HAP-1 (cell line): ENCODE results near the gene MAN1A2.
"Not testable (repeated sequence)": the region's sequence is repeated elsewhere in the genome, so short reads cannot be mapped to it uniquely, and the experiment has no call there.

Experiments
- DNase-seq, 2 experiments: peaks; one replicate each; pipeline ENCODE4 v3.0.0-alpha.2; 2016 to 2020; ENCODE audit warnings: low spot score in 2 of 2
- H3K27me3 ChIP-seq: fragments of 250-450 bp; sonication (Bioruptor Pico); 2 replicates; pipeline ENCODE4 v1.5.1; 2020; ENCODE audit warnings: low read depth, mild to moderate bottlenecking, moderate library complexity
- H3K36me3 ChIP-seq: fragments of 250-450 bp; sonication (Bioruptor Pico); replicated peaks from 2 replicates; pipeline ENCODE4 v1.5.1; 2020; ENCODE audit warnings: mild to moderate bottlenecking
- H3K4me1 ChIP-seq: fragments of 250-450 bp; sonication (Bioruptor Pico); 2 replicates; pipeline ENCODE4 v1.5.1; 2020; ENCODE audit warnings: mild to moderate bottlenecking
- H3K4me3 ChIP-seq: fragments of 250-450 bp; sonication (Bioruptor Pico); 2 replicates; pipeline ENCODE4 v1.5.1; 2020; ENCODE audit warnings: mild to moderate bottlenecking, moderate library complexity
- H3K9me3 ChIP-seq: fragments of 250-450 bp; sonication (Bioruptor Pico); 2 replicates; pipeline ENCODE4 v1.5.1; 2020; ENCODE audit warnings: mild to moderate bottlenecking, moderate library complexity
- in situ Hi-C: fragments of 300-500 bp; cut with MboI; formaldehyde crosslinking; loops from 3 replicates; pipeline ENCODE4 v1.14.3; 2020; ENCODE audit warnings: low sequenced_read_pairs, inconsistent platforms, mixed read lengths

Gene MAN1A2

DNA sequence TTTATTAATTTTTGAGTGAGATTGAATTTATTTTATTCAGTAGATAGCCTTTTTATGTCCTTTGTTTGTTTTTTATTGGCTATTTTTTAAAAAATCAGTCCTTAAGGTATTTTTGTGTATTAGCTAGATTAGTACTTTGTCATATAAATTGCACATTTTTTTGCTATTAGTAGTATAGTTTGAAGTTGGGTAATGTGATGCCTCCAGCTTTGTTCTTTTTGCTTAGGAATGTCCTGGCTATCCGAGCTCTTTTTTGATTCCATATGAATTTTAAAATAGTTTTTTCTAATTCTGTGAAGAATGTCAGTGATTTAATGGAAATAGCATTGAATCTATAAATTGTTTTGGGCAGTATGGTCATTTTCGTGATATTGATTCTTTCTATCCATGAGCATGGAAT, 80.4 kb downstream of the MAN1A2 start:
- H3K9me3 ChIP-seq: no peaks in the 10 kb centered on the region
- in situ Hi-C loops: no loop called here
- DNase-seq: no peak

DNA sequence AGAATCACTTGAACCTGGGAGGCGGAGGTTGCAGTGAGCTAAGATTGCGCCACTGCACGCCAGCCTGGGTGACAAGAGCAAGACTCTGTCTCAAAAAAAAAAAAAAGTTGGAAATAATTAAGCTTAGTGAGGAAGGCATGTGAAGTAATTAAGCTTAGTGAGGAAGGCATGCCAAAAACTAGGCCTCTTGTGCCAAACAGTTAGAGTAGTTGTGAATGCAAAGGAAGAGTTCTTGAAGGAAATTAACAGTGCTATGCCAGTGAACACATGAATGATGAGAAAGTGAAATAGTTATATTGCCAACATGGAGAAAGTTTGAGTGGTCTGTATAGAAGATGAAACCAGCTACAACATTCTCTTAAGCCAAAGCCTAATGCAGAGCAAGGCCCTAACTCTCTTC, 85.0 kb downstream of the MAN1A2 start:
- no peaks in the 10 kb centered on the region for H3K4me1 ChIP-seq
- H3K27me3 ChIP-seq: no peaks in the 10 kb centered on the region
- H3K4me3 ChIP-seq: no peak overlapping the region
- no peaks in the 10 kb centered on the region for H3K36me3 ChIP-seq
- in situ Hi-C loops: no loop called here
- DNase-seq: no peak
- H3K9me3 ChIP-seq: no peaks in the 10 kb centered on the region

More for the DNA sequence above, 80.4 kb downstream of the MAN1A2 start:
- Histone ChIP-seq H3K4me3 (no peak overlapping the region), H3K36me3 (no peaks in the 10 kb centered on the region), H3K27me3 (no peaks in the 10 kb centered on the region), H3K4me1 (no peaks in the 10 kb centered on the region)

DNA sequence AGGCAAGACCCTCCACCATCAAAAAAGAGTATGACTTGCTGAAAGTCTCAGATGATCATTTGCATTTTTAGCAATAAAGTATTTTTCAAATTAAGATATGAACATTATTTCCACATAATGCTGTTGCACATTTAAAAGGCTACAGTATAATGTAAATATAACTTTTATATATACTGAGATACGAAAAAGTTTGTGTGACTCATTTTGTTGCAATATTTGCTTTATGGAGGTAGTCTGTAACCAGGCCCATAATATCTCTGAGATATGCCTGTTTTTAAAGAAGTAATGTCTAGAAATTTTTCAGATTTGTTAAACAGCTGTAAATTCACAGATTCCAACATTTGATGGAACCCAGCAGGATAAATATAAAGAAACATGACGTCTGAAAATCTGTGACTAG, 86.7 kb downstream of the MAN1A2 start:
- no peak for DNase-seq
- Histone ChIP-seq H3K9me3 (no peaks in the 10 kb centered on the region), H3K4me3 (no peak overlapping the region), H3K36me3 (no peaks in the 10 kb centered on the region), H3K4me1 (no peaks in the 10 kb centered on the region), H3K27me3 (no peaks in the 10 kb centered on the region)
- in situ Hi-C loops: no loop called here

DNA sequence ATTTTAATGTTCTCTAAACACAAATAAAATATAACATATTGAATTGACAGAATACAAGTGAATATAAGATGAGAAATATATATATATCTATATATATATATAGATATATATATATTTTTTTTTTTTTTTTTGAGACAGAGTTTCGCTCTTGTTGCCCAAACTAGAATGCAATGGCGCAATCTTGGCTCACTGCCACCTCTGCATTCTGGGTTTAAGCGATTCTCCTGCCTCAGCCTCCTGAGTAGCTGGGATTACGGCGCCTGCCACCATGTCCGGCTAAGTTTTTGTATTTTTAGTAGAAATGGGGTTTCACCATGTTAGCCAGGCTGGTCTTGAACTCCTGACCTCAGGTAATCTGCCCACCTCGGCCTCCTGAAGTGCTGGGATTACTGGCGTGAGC, 91.2 kb downstream of the MAN1A2 start:
- H3K9me3 ChIP-seq, H3K4me3 ChIP-seq, in situ Hi-C loops, H3K27me3 ChIP-seq, DNase-seq, H3K36me3 ChIP-seq, H3K4me1 ChIP-seq: not testable (repeated sequence)

DNA sequence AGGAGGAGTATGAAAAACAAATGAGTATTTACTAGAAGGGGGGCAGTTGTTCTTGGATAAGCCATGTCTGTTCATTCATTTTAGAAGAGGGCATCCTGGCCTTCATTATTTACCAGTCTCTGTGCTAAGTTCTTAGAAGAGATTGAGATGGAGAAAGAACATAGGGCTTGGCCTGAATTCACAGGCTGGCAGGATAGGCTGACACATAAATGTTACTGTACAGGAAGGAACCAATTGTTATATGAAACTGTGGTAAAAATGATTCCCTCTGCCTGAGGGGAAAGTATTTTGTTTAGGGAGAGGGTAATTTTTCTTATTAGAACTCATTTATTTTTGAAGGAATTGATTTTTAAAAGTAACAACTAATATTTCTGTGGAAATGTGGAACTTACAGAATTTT, 99.5 kb downstream of the MAN1A2 start:
- in situ Hi-C loops: no loop called here
- Histone ChIP-seq H3K36me3 (no peaks in the 10 kb centered on the region), H3K4me1 (no peaks in the 10 kb centered on the region), H3K4me3 (no peak overlapping the region), H3K27me3 (no peaks in the 10 kb centered on the region), H3K9me3 (no peaks in the 10 kb centered on the region)
- DNase-seq: no peak

DNA sequence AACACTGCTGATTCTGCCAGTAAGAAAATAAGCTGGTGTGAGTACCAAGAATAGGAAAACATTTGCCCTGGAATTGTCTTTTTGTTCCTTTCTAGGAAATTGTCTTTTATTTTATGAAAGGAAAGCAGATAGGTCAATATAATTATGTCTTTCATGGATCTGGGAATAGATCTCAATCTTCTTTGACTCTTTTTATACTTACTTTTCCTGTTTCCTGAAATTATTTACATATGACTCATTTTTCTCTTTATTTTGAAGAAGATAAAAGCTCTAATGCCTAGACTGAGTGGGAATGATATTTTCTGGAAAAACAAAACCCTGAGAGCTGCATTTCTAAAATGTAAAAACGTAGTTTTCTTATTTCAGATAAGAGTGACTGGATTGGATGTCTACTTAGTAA, 100.1 kb downstream of the MAN1A2 start:
- Histone ChIP-seq H3K36me3 (no peaks in the 10 kb centered on the region), H3K4me3 (no peak overlapping the region), H3K4me1 (no peaks in the 10 kb centered on the region), H3K27me3 (no peaks in the 10 kb centered on the region), H3K9me3 (no peaks in the 10 kb centered on the region)
- no peak for DNase-seq
- in situ Hi-C loops: no loop called here

DNA sequence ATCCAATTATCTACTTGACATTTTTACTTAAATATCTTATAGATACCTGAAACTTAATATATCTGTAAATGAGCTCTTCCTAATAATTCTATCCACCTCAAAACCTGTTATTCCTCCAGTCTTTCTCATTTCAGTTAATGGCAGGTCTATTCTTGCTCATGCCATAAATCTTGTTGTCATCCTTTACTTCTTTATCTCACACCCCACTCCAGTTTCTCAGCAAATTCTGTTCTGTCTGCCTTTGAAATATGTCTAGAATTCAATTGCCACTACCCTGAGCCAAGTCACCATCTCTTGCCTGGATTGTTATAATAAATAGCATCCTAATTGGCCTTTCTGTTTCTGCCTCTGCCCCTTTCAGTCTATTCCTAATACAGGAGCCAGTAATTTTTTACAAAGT, 105.8 kb downstream of the MAN1A2 start:
- H3K9me3 ChIP-seq: no peaks in the 10 kb centered on the region
- in situ Hi-C loops: no loop called here
- no peaks in the 10 kb centered on the region for H3K27me3 ChIP-seq
- H3K36me3 ChIP-seq: no peaks in the 10 kb centered on the region
- no peak overlapping the region for H3K4me3 ChIP-seq
- no peak for DNase-seq
- no peaks in the 10 kb centered on the region for H3K4me1 ChIP-seq

DNA sequence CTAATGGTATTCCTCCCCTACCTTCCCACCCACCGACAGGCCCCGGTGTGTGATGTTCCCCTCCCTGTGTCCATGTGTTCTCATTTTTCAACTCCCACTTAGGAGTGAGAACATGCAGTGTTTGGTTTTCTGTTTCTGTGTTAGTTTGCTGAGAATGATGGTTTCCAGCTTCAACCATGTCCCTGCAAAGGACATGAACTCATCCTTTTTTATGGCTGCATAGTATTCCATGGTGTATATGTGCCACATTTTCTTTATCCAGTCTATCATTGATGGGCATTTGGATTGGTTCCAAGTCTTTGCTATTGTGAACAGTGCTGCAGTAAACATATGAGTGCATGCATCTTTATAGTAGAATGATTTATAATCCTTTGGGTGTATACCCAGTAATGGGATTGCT, 108.2 kb downstream of the MAN1A2 start:
- in situ Hi-C loops, H3K27me3 ChIP-seq, H3K4me1 ChIP-seq, DNase-seq, H3K36me3 ChIP-seq, H3K4me3 ChIP-seq, H3K9me3 ChIP-seq: not testable (repeated sequence)

DNA sequence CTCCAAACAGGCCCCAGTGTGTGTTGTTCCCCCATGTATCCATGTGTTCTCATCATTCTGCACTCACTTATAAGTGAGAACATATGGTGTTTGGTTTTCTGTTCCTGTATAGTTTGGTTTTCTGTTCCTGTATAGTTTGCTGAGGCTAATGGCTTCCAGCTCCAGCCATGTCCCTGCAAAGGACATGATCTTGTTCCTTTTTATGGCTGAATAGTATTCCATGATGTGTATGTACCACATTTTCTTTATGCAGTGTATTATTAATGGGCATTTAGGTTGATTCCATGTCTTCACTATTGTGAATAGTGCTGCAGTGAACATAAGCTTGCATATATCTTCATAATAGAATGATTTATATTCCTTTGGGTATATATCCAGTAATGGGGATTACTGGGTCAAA, 111.8 kb downstream of the MAN1A2 start:
- Histone ChIP-seq H3K9me3 (no peaks in the 10 kb centered on the region), H3K36me3 (no peaks in the 10 kb centered on the region), H3K4me3 (no peak overlapping the region), H3K4me1 (no peaks in the 10 kb centered on the region), H3K27me3 (no peaks in the 10 kb centered on the region)
- no peak for DNase-seq
- in situ Hi-C loops: no loop called here

DNA sequence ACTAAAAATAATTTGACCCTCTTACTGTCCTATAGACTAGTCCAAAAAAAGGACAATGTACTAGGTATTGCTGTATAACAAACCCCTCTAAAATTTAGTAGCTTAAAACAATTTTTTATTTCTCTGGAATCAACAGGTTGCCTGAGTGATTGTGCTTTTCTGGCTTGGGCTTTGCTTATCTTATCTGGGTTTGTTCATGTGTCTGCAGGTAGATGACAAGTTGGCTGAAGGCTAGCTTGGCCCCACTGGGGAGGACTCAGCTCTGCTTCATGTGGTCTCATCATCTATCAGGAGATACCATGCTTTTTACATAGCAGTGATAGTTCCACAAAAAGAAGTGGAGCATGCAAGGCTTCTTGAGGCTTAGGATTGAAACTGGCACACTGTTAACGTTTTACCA, 114.2 kb downstream of the MAN1A2 start:
- in situ Hi-C loops: no loop called here
- Histone ChIP-seq H3K36me3 (no peaks in the 10 kb centered on the region), H3K4me3 (no peak overlapping the region), H3K4me1 (no peaks in the 10 kb centered on the region), H3K27me3 (no peaks in the 10 kb centered on the region), H3K9me3 (no peaks in the 10 kb centered on the region)
- DNase-seq: no peak

DNA sequence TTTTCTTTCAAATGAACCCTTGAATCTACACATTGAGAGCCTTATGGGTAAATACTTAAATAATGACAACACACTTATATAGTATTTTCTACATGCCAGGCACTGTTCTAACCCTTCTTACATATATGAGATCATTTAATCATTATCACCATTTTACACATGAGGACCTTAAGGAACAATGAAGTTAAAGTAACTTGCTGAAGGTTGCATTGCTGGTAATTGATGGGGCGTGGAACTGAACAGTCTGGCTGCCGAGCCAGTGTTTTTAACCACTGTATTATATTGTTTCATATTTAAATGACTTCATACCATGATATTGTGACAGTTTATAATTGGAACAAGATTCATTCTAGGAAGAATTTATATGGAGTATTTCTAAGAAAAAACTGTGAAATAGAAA, 126.7 kb downstream of the MAN1A2 start:
- no peaks in the 10 kb centered on the region for H3K4me1 ChIP-seq
- H3K27me3 ChIP-seq: no peaks in the 10 kb centered on the region
- H3K4me3 ChIP-seq: no peak overlapping the region
- in situ Hi-C loops: no loop called here
- no peaks in the 10 kb centered on the region for H3K36me3 ChIP-seq
- DNase-seq: no peak
- no peaks in the 10 kb centered on the region for H3K9me3 ChIP-seq

DNA sequence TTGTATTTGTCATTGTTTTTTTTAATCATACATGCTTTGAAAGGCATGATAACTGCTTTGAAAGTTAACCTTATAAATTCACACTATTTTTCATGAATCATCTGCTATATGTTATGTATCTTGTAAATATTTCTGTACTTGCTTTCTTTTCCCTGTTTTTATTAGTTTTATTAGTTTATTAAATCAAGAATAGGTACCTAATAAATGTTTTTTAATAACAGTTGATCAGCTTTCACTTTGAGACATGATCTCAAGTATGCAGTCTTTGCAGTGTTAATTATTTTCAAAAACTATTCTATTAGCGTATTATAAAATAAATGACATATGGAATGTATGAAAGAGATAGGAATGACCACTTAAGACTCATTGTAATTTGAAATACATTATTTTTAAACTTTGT, 127.8 kb downstream of the MAN1A2 start:
- Histone ChIP-seq H3K4me3 (no peak overlapping the region), H3K9me3 (no peaks in the 10 kb centered on the region), H3K27me3 (no peaks in the 10 kb centered on the region), H3K4me1 (no peaks in the 10 kb centered on the region), H3K36me3 (no peaks in the 10 kb centered on the region)
- in situ Hi-C loops: no loop called here
- DNase-seq: no peak

DNA sequence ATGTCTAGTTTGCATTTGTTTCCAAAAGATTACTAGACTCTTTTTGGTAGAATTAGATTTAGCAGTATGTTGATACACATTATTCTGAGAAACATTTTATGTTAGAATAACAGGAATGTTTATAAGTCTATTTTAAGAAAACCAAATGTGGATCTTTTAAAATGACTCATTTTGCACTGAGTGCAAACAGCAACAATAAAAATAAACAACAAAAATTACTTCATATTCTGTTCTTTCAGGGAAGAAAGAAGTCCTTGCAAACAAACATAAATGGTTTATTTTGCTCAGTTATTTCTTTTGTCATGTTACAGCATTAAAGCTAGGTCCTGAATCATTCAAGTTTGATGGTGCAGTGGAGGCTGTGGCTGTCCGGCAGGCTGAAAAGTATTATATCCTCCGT, 131.8 kb downstream of the MAN1A2 start:
- no peaks in the 10 kb centered on the region for H3K9me3 ChIP-seq

DNA sequence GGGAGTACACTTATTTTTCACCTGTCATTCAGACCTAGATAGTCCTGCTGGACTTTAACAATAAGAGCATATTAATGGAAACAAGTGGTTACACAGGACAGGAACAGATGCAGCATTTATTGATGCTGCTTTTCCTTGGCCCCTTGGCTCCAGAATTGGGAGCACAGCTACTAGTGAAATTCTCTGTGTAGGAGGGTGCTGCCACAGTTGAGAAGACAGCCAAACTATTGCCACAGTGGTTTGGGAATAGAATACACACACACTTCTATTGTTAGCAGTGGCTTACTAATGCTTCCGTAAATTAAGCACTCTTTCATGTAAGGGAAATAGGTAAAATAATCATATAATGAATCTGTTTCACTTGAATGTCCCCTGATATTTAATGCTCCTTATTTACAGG, 133.3 kb downstream of the MAN1A2 start:
- Histone ChIP-seq H3K4me3 (no peak overlapping the region), H3K27me3 (no peaks in the 10 kb centered on the region), H3K4me1 (no peaks in the 10 kb centered on the region), H3K9me3 (no peaks in the 10 kb centered on the region), H3K36me3 (no peaks in the 10 kb centered on the region)
- DNase-seq: no peak
- in situ Hi-C loops: no loop called here

More for the DNA sequence above, 131.8 kb downstream of the MAN1A2 start:
- DNase-seq: no peak
- in situ Hi-C loops: no loop called here
- no peaks in the 10 kb centered on the region for H3K36me3 ChIP-seq
- H3K4me3 ChIP-seq: no peak overlapping the region
- no peaks in the 10 kb centered on the region for H3K27me3 ChIP-seq
- no peaks in the 10 kb centered on the region for H3K4me1 ChIP-seq

DNA sequence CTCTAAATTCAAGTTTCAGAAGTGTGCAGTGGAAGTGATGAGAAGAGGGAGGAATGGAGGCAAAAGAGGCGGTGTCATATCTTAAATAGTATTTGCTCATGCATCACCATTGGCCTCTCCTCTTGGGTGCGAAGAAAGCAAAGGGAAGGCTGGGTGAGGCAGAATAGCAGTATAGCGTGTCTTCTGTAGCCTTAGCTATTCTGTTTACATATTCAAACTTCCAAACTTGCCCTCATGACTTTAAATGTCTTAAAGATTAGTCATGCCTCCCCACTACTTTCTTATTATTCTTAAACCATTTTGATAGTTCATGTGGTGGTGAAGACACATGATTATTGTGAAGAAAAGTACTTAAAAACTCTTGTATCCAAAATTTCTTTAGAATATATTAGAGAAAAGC, 134.0 kb downstream of the MAN1A2 start:
- in situ Hi-C loops: no loop called here
- Histone ChIP-seq H3K36me3 (no peaks in the 10 kb centered on the region), H3K27me3 (no peaks in the 10 kb centered on the region), H3K4me3 (no peak overlapping the region), H3K9me3 (no peaks in the 10 kb centered on the region), H3K4me1 (no peaks in the 10 kb centered on the region)
- no peak for DNase-seq
